GM12878 (cell line): ENCODE measurements around the gene IGF1R. TPM values are rescaled to one million over a fixed set of nuclear protein-coding genes. Genes with fewer than 3 reads are reported as not detected.

Experiments used
- ATAC-seq: fragments of 200-7000 bp; cut with Tn5 transposase; 3 replicates; pipeline ENCODE4 v1.9.1; 2020; ENCODE audit warnings: mild to moderate bottlenecking, moderate library complexity
- BruUV-seq: library from RNA; stranded (reverse); fragments of 400-500 nt; replicated peaks from 2 replicates; lab custom pipeline; 2021; lab: Mats Ljungman, UMichigan
- CTCF ChIA-PET: fragments of 300-600 bp; sonication (Branson Sonifier 250); formaldehyde crosslinking; extraction: SDS; loops from one replicate; lab custom pipeline; 2021; ENCODE audit warnings: inconsistent platforms; lab: Yijun Ruan, JAX
- POLR2A ChIA-PET: fragments of 350-600 bp; formaldehyde crosslinking; extraction: SDS; loops from one replicate; lab custom pipeline; 2021; ENCODE audit warnings: inconsistent platforms; lab: Charles Lee
- RAD21 ChIA-PET: fragments of 300-600 bp; sonication (Branson Sonifier 250); formaldehyde crosslinking; loops from one replicate; lab custom pipeline; 2023; ENCODE audit warnings: antibody characterized with exemption; ENCODE audit not compliant: unreplicated experiment; lab: Charles Lee
- SMC1A ChIA-PET: fragments of 300-600 bp; sonication (Branson Sonifier 250); formaldehyde crosslinking; loops from one replicate; lab custom pipeline; 2023; ENCODE audit not compliant: unreplicated experiment, uncharacterized antibody; lab: Charles Lee
- DNase-seq: peaks from one replicate; pipeline ENCODE4 v3.0.0-alpha.2; 2011; ENCODE audit warnings: low read depth, low spot score
- FAIRE-seq: peaks from 3 replicates; lab custom pipeline; 2011; peaks lifted over from hg19 to GRCh38; lab: Jason Lieb, UNC
- H2AFZ ChIP-seq: 2 replicates; pipeline ENCODE4 v1.6.0; 2011; ENCODE audit warnings: low read depth, low read length, control low read depth; ENCODE audit not compliant: control insufficient read depth
- H3K27ac ChIP-seq: 2 replicates; pipeline ENCODE4 v1.5.1; 2011; ENCODE audit warnings: control low read depth; ENCODE audit not compliant: control insufficient read depth, insufficient read depth
- H3K27me3 ChIP-seq, 2 experiments: replicated peaks in 1 of 2; 2 replicates each; pipeline versions ENCODE4 v1.6.0 to v1.6.1; 2011; ENCODE audit warnings: low read length in 1 of 2; ENCODE audit not compliant: control insufficient read depth in 2 of 2, insufficient read depth in 2 of 2
- H3K36me3 ChIP-seq, 2 experiments: 2 replicates each; pipeline ENCODE4 v1.5.1; 2011; ENCODE audit warnings: low read length in 1 of 2; ENCODE audit not compliant: control insufficient read depth in 2 of 2, insufficient read depth in 2 of 2
- H3K4me1 ChIP-seq: 2 replicates; pipeline ENCODE4 v1.6.1; 2011; ENCODE audit warnings: mild to moderate bottlenecking, low read length, moderate library complexity, mixed read lengths; ENCODE audit not compliant: control insufficient read depth, insufficient read depth
- H3K4me2 ChIP-seq: 2 replicates; pipeline ENCODE4 v1.6.0; 2011; ENCODE audit warnings: control low read depth; ENCODE audit not compliant: control insufficient read depth, insufficient read depth
- H3K4me3 ChIP-seq: fragments of 200-600 bp; sonication (generic); 2 replicates; pipeline ENCODE4 v1.5.1; 2016
- H3K79me2 ChIP-seq: 2 replicates; pipeline ENCODE4 v1.6.0; 2011; ENCODE audit warnings: low read length; ENCODE audit not compliant: control insufficient read depth, insufficient read depth
- H3K9ac ChIP-seq: 2 replicates; pipeline ENCODE4 v1.8.0; 2011; ENCODE audit warnings: low read length, control low read depth, mixed read lengths; ENCODE audit not compliant: control insufficient read depth, insufficient read depth
- H3K9me3 ChIP-seq: replicated peaks from 3 replicates; pipeline ENCODE4 v1.5.1; 2011; ENCODE audit warnings: mild to moderate bottlenecking, low read length; ENCODE audit not compliant: control insufficient read depth, insufficient read depth
- H4K20me1 ChIP-seq: 2 replicates; pipeline ENCODE4 v1.6.0; 2011; ENCODE audit not compliant: control insufficient read depth, insufficient read depth
- BMI1 ChIP-seq: fragments of 450-650 bp; IDR thresholded peaks from 2 replicates; pipeline ENCODE4 v1.6.1; 2016; ENCODE audit warnings: mild to moderate bottlenecking, moderate library complexity, borderline replicate concordance
- POU2F2 ChIP-seq: IDR thresholded peaks from 3 replicates; pipeline ENCODE4 v1.6.1; 2011; ENCODE audit warnings: low read depth, mild to moderate bottlenecking, low read length, borderline replicate concordance
- STAT3 ChIP-seq: IDR thresholded peaks from 2 replicates; pipeline ENCODE4 v1.6.1; 2011; ENCODE audit warnings: low read depth, low read length, improper control_type of control experiment
- WGBS: methylation state at CpG from one replicate; pipeline ENCODE4 v1.1.6; 2016; ENCODE audit warnings: low lambda C conversion rate; ENCODE audit not compliant: insufficient replicate concordance, insufficient coverage; ENCODE audit errors: missing lambda C conversion rate; 5-methylcytosine and 5-hydroxymethylcytosine counted together
- in situ Hi-C: fragments of 300-500 bp; cut with MboI; formaldehyde crosslinking; loops from 9 replicates; pipeline ENCODE4 v1.14.3; 2018; ENCODE audit warnings: mixed read lengths
- intact Hi-C: fragments of 100-400 bp; cut with micrococcal nuclease; formaldehyde crosslinking; loops from one replicate; pipeline ENCODE4 v1.14.2; 2022; ENCODE audit not compliant: unreplicated experiment
- polyA plus RNA-seq, 11 experiments: library from polyadenylated mRNA; depleted of rRNA in 4 of 11; unstranded in 6 of 11; stranded (reverse) in 5 of 11; fragments of >200 nt; fragmentation: Nextera tagmentation in 4 of 11; fragmentation: Illumina TruSeq in 1 of 11; extraction: Ambion mirVana in 4 of 11; extraction: Trizol in 1 of 11; gene quantifications; 1 replicate in 1 of 11; 2 replicates in 10 of 11; pipeline versions ENCODE4 v1.2.1 to v1.2.3, GENCODE V29; 2011 to 2016; ENCODE audit warnings: inconsistent platforms in 2 of 11, missing spikeins in 2 of 11, low read depth in 1 of 11
- total RNA-seq, 4 experiments: library from RNA; depleted of rRNA in 3 of 4; stranded (reverse); fragments of >200 nt in 3 of 4; fragmentation: Illumina TruSeq in 1 of 4; extraction: Trizol in 1 of 4; gene quantifications; 2 replicates each; pipeline versions ENCODE4 v1.2.1 to v1.2.3, GENCODE V29; 2013 to 2021
- TF ChIP-seq, protein P1 (sequence below): fragments of 450-650 bp; IDR thresholded peaks from 2 replicates; pipeline ENCODE4 v1.6.1; 2017; ENCODE audit warnings: mild to moderate bottlenecking, low read depth, inconsistent platforms; ENCODE audit not compliant: poor library complexity, severe bottlenecking

Gene IGF1R
- total and polyA plus RNA-seq, 10 of the 15 experiments (the other 5 are each of a cell fraction or from before 2014, with no cell fraction given), result 0.03 to 2.7 (median 0.66) TPM

DNA sequence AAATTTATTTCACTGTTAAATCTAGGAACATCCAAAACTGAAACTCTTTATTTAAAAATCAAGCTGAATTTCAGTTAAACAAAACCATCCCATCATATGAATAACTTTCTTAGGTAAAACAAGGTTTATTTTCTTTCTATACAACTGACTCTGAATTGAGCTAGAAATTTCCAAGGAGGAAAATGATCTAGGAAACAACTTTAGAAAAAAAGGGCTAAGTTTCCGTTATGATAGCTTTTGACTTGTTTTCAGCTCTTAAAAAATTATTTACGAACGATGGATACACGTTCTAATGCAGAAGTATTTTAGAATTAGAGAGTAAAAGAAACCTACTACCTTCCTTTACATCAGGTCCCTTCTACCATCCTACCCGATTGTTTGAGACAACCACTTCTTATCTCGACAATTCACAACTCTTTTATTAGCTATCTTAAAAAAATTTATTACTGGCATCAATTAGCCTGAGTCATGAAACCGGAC is 1.8 kb upstream of the IGF1R start:
- ChIA-PET RAD21 (interaction anchor here (0.7 to 1.3 kb wide), 4 partner anchors 128 to 430 kb away, joined by 3 to 4 read pairs (median 4); no protein-coding TSS in a partner anchor), POLR2A (no interaction called here), CTCF (interaction anchor here (0.7 to 2.1 kb wide), 15 partner anchors 12 to 443 kb away, joined by 3 to 13 read pairs (median 4); no protein-coding TSS in a partner anchor), SMC1A (interaction anchor here (0.9 to 2.3 kb wide), 3 partner anchors 109 to 204 kb away, joined by 3 to 8 read pairs (median 3); no protein-coding TSS in a partner anchor)
- no peak for ATAC-seq
- intact Hi-C loops, result loop anchor here (5.0 kb wide), 1 partner anchor 431 kb away; no protein-coding TSS in a partner anchor
- TF ChIP-seq BMI1, result peak; percentile 83
- TF ChIP-seq STAT3, result no peak
- TF ChIP-seq POU2F2, result no peak
- TF ChIP-seq, protein P1, sequence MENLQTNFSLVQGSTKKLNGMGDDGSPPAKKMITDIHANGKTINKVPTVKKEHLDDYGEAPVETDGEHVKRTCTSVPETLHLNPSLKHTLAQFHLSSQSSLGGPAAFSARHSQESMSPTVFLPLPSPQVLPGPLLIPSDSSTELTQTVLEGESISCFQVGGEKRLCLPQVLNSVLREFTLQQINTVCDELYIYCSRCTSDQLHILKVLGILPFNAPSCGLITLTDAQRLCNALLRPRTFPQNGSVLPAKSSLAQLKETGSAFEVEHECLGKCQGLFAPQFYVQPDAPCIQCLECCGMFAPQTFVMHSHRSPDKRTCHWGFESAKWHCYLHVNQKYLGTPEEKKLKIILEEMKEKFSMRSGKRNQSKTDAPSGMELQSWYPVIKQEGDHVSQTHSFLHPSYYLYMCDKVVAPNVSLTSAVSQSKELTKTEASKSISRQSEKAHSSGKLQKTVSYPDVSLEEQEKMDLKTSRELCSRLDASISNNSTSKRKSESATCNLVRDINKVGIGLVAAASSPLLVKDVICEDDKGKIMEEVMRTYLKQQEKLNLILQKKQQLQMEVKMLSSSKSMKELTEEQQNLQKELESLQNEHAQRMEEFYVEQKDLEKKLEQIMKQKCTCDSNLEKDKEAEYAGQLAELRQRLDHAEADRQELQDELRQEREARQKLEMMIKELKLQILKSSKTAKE, result no peak
- H3K79me2 ChIP-seq, result no peaks in the 10 kb centered on the region
- no peaks in the 10 kb centered on the region; the same call in 2 of the 3 replicates for H3K9me3 ChIP-seq
- no peaks in the 10 kb centered on the region for H4K20me1 ChIP-seq
- FAIRE-seq, result no peak
- H3K4me3 ChIP-seq, result no peak overlapping the region
- BruUV-seq, result no TSS peak
- peaks cover 13 to 23% of the 10 kb centered on the region in 2 experiments for H3K27me3 ChIP-seq
- in situ Hi-C loops, result no loop called here
- H3K4me2 ChIP-seq, result peak overlapping the region; percentile 89; the same call in 1 of the 2 replicates
- no peak overlapping the region for H3K27ac ChIP-seq
- peak overlapping the region; percentile 70 for H2AFZ ChIP-seq
- no peaks in the 10 kb centered on the region for H3K36me3 ChIP-seq
- no peak overlapping the region for H3K9ac ChIP-seq
- DNase-seq, result no peak
- WGBS, result 0% methylated on average over 7 of the region's 7 CpGs
- H3K4me1 ChIP-seq, result no peaks in the 10 kb centered on the region; the same call in 1 of the 2 replicates
